ENCODE results near the gene NKX1-2. TPM values are rescaled to one million over a fixed set of nuclear protein-coding genes. Genes with fewer than 3 reads are reported as not detected.
A peak's percentile ranks its signal among the peaks of the same experiment; 100 is the strongest.

The NKX1-2 gene
- total RNA-seq, 4 donors from 2014 or later, result not detected

- Histone ChIP-seq H3K27me3 (peaks cover 100% of the 10 kb centered on the region), H3K4me1 (peaks cover 11 to 34% (median 24%) of the 10 kb centered on the region in 4 donors), H3K4me3 (no peak overlapping the region), H3K36me3 (no peaks in the 10 kb centered on the region), H3K27ac (no peak overlapping the region), H3K9me3 (no peaks in the 10 kb centered on the region)
- in situ Hi-C loops (cut with MboI; ENCODE audit: low pct_ligation_motif_present in 1 of 4, low pct_unique_long_range_greater_than_20kb in 1 of 4, low sequenced_read_pairs in 3 of 4), result no loop called here
- WGBS, 2 donors (ENCODE audit: low coverage in 1 of 2), result 21% methylated on average over 5 of the region's 5 CpGs; no CpG with 5 or more reads in 1 of the 2 donors
- intact Hi-C loops (cut with DNase I; ENCODE audit: low total_unique reads), result no loop called here
- no peak for DNase-seq
- TF ChIP-seq CTCF (IDR thresholded peaks at IDR 0.05) (no peak), EP300 (IDR thresholded peaks at IDR 0.05; ENCODE audit: low read depth) (no peak), POLR2AphosphoS5 (IDR thresholded peaks at IDR 0.05) (no peak), POLR2A (IDR thresholded peaks at IDR 0.05) (no peak)
Measured at GRCh38 chr10:124450783-124451057, 885 bp upstream of the NKX1-2 start.

DNA sequence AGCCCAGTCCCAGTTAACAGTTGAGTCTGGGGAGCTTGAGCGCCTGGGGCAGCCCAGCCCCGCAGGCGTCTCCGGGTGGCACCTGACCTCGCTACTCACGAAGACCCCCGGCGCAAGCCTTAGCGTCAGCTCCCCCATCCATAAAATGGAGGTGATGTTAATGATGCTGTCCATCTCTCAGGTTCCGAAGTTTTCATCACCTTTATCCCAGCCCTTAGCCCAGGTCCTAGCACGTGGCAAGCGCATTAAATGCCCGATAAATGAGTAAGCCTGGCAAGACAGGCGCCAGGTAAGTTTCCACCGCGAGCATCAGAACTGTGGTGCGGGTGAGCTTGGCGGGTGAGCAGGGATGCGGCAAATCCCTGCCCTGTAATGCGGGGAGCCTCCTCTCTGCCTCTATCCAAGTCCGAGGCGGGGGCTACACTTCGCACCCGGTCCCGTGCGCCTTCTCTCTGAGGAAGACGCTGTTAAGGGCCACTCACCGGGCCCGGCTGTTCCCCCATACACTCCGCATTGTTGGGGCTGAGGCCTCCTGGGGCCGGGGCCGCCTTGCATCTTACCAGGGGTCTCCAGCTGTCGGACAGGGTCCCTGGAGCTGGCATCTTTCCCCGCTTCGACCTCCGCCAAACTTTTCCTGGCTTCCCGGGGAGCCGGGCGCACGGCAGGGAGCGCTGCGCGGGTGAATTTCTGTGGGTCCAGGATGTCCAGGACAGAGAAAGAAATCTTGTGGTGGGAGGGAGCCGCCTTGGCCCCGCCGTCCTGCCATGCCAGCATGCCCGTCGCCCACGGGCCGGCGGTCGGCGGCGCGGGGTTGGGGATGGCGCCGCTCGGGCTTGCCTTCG is 444 bp downstream of the NKX1-2 start:
- in situ Hi-C loops (cut with MboI; ENCODE audit: low pct_ligation_motif_present in 1 of 4, low pct_unique_long_range_greater_than_20kb in 1 of 4, low sequenced_read_pairs in 3 of 4) (no loop called here), intact Hi-C loops (cut with DNase I; ENCODE audit: low total_unique reads) (no loop called here)
- peaks cover 11 to 34% (median 24%) of the 10 kb centered on the region in 4 donors for H3K4me1 ChIP-seq
- peak overlapping the region in 2 of 4 donors; percentile 15 to 26 for H3K4me3 ChIP-seq
- peaks cover 100% of the 10 kb centered on the region for H3K27me3 ChIP-seq
- H3K36me3 ChIP-seq, result no peaks in the 10 kb centered on the region
- TF ChIP-seq POLR2AphosphoS5 (IDR thresholded peaks at IDR 0.05) (no peak), CTCF (IDR thresholded peaks at IDR 0.05) (no peak), POLR2A (IDR thresholded peaks at IDR 0.05) (no peak), EP300 (IDR thresholded peaks at IDR 0.05; ENCODE audit: low read depth) (no peak)
- no peaks in the 10 kb centered on the region for H3K9me3 ChIP-seq
- H3K27ac ChIP-seq, result no peak overlapping the region
- 7% methylated on average over 46 of the region's 59 CpGs; no CpG with 5 or more reads in 1 of the 2 donors for WGBS, 2 donors (ENCODE audit: low coverage in 1 of 2)
- DNase-seq, result no peak

DNA sequence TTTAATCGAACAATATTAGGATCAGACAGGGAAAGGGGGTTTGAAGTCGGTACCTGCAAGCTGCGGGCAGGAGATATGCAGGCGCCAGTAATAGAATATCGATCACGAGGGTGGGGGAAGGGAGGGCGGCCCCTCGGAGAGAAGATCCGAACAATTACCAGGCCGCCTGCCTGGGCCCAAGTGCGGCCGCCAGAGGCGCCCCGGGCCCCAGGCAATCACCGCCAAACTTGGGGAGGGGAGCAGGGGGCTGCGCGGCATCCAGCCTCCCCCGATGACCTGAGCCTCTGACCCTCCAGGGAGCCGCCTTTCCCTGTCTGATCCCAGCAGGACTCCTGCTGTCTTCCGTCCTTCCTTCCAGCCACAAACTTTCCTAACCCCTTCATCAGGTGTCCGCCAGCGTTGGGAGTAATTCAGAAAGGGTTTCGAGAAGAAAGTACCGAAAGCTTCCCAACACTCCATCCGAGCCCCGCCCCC is 1.1 kb downstream of the NKX1-2 start:
- no peaks in the 10 kb centered on the region for H3K36me3 ChIP-seq
- DNase-seq, result no peak
- no peaks in the 10 kb centered on the region for H3K9me3 ChIP-seq
- H3K4me3 ChIP-seq, result no peak overlapping the region
- TF ChIP-seq POLR2A (IDR thresholded peaks at IDR 0.05), result no peak
- TF ChIP-seq EP300 (IDR thresholded peaks at IDR 0.05; ENCODE audit: low read depth), result no peak
- TF ChIP-seq POLR2AphosphoS5 (IDR thresholded peaks at IDR 0.05), result no peak
- TF ChIP-seq CTCF (IDR thresholded peaks at IDR 0.05), result no peak
- no peak overlapping the region for H3K27ac ChIP-seq
- in situ Hi-C loops (cut with MboI; ENCODE audit: low pct_ligation_motif_present in 1 of 4, low pct_unique_long_range_greater_than_20kb in 1 of 4, low sequenced_read_pairs in 3 of 4), result no loop called here
- H3K27me3 ChIP-seq, result peaks cover 100% of the 10 kb centered on the region
- 6% methylated on average over 26 of the region's 26 CpGs; no CpG with 5 or more reads in 1 of the 2 donors for WGBS, 2 donors (ENCODE audit: low coverage in 1 of 2)
- H3K4me1 ChIP-seq, result peaks cover 11 to 34% (median 24%) of the 10 kb centered on the region in 4 donors
- intact Hi-C loops (cut with DNase I; ENCODE audit: low total_unique reads), result no loop called here

- H3K4me3 ChIP-seq, result peak overlapping the region in 2 of 4 donors; percentile 12 to 34
- TF ChIP-seq EP300 (IDR thresholded peaks at IDR 0.05; ENCODE audit: low read depth) (no peak), CTCF (IDR thresholded peaks at IDR 0.05) (no peak), POLR2AphosphoS5 (IDR thresholded peaks at IDR 0.05) (no peak), POLR2A (IDR thresholded peaks at IDR 0.05) (no peak)
- H3K9me3 ChIP-seq, result no peaks in the 10 kb centered on the region
- no peak overlapping the region for H3K27ac ChIP-seq
- H3K27me3 ChIP-seq, result peaks cover 100% of the 10 kb centered on the region
- H3K36me3 ChIP-seq, result no peaks in the 10 kb centered on the region
- intact Hi-C loops (cut with DNase I; ENCODE audit: low total_unique reads), result no loop called here
- in situ Hi-C loops (cut with MboI; ENCODE audit: low pct_ligation_motif_present in 1 of 4, low pct_unique_long_range_greater_than_20kb in 1 of 4, low sequenced_read_pairs in 3 of 4), result no loop called here
- H3K4me1 ChIP-seq, result peaks cover 11 to 34% (median 24%) of the 10 kb centered on the region in 4 donors
- 6 to 7% methylated on average over 6 to 49 of the region's 60 CpGs for WGBS, 2 donors (ENCODE audit: low coverage in 1 of 2)
- no peak for DNase-seq
Measured at GRCh38 chr10:124447751-124448466, 1.9 kb downstream of the NKX1-2 start.

Data from transverse colon (tissue), 4 donors.